ACC112 (cell line): ENCODE measurements around the gene CENPX.

Experiments
- H2AFZ ChIP-seq: fragments of 200-600 bp; sonication (generic); one replicate; pipeline ENCODE4 v1.6.0; 2017; ENCODE audit warnings: antibody characterized with exemption, low read length; ENCODE audit not compliant: unreplicated experiment
- H3K27ac ChIP-seq: fragments of 200-600 bp; sonication (generic); 2 replicates; pipeline ENCODE4 v1.5.1; 2014; ENCODE audit warnings: low read depth, mild to moderate bottlenecking, antibody characterized with exemption, low read length, moderate library complexity
- H3K27me3 ChIP-seq: fragments of 200-600 bp; sonication (generic); 2 replicates; pipeline ENCODE4 v1.6.1; 2014; ENCODE audit warnings: mild to moderate bottlenecking, antibody characterized with exemption, low read length, moderate library complexity, mixed read lengths; ENCODE audit not compliant: insufficient read depth
- H3K36me3 ChIP-seq: fragments of 200-600 bp; sonication (generic); 2 replicates; pipeline ENCODE4 v1.6.1; 2016; ENCODE audit warnings: mild to moderate bottlenecking, antibody characterized with exemption, low read length, moderate library complexity, mixed read lengths; ENCODE audit not compliant: insufficient read depth
- H3K4me1 ChIP-seq: fragments of 200-600 bp; sonication (generic); one replicate; pipeline ENCODE4 v1.6.1; 2016; ENCODE audit warnings: low read length, mixed read lengths; ENCODE audit not compliant: insufficient read depth, unreplicated experiment, control insufficient read depth
- H3K4me3 ChIP-seq: fragments of 200-600 bp; sonication (generic); 2 replicates; pipeline ENCODE4 v1.5.1; 2014; ENCODE audit warnings: mild to moderate bottlenecking, low read depth, low read length
- H3K79me2 ChIP-seq: fragments of 200-600 bp; sonication (generic); one replicate; pipeline ENCODE4 v1.6.0; 2016; ENCODE audit warnings: low read length; ENCODE audit not compliant: control insufficient read depth, unreplicated experiment, insufficient read depth

CENPX gene

GRCh38 chr17:81993729-81994592 lies 28.7 kb downstream of the CENPX start:
- H3K36me3 ChIP-seq: no peaks in the 10 kb centered on the region

GRCh38 chr17:81992306-81993102 lies 30.2 kb downstream of the CENPX start:
- H3K79me2 ChIP-seq: no peaks in the 10 kb centered on the region
- H3K36me3 ChIP-seq: no peaks in the 10 kb centered on the region
- no peak overlapping the region for H3K27ac ChIP-seq
- no peak overlapping the region for H2AFZ ChIP-seq
- H3K4me3 ChIP-seq: no peak overlapping the region
- H3K27me3 ChIP-seq: no peaks in the 10 kb centered on the region
- peaks cover 8% of the 10 kb centered on the region for H3K4me1 ChIP-seq

More at GRCh38 chr17:81993729-81994592, 28.7 kb downstream of the CENPX start:
- H3K4me3 ChIP-seq: no peak overlapping the region
- peaks cover 8% of the 10 kb centered on the region for H3K4me1 ChIP-seq
- H3K27ac ChIP-seq: no peak overlapping the region
- H3K79me2 ChIP-seq: no peaks in the 10 kb centered on the region
- H3K27me3 ChIP-seq: no peaks in the 10 kb centered on the region
- H2AFZ ChIP-seq: no peak overlapping the region

GRCh38 chr17:81991684-81992305 lies 30.9 kb downstream of the CENPX start:
- Histone ChIP-seq H3K4me1 (peaks cover 8% of the 10 kb centered on the region), H2AFZ (no peak overlapping the region), H3K27ac (no peak overlapping the region), H3K4me3 (no peak overlapping the region), H3K36me3 (no peaks in the 10 kb centered on the region), H3K27me3 (no peaks in the 10 kb centered on the region), H3K79me2 (no peaks in the 10 kb centered on the region)

GRCh38 chr17:81990836-81991683 lies 31.6 kb downstream of the CENPX start:
- no peak overlapping the region for H3K4me3 ChIP-seq
- no peaks in the 10 kb centered on the region for H3K79me2 ChIP-seq
- no peaks in the 10 kb centered on the region for H3K36me3 ChIP-seq
- no peaks in the 10 kb centered on the region for H3K27me3 ChIP-seq
- peaks cover 8% of the 10 kb centered on the region for H3K4me1 ChIP-seq
- H2AFZ ChIP-seq: no peak overlapping the region
- H3K27ac ChIP-seq: no peak overlapping the region

- Histone ChIP-seq H3K27me3 (no peaks in the 10 kb centered on the region), H3K36me3 (no peaks in the 10 kb centered on the region), H3K4me1 (peaks cover 8% of the 10 kb centered on the region), H3K4me3 (no peak overlapping the region), H3K27ac (no peak overlapping the region), H2AFZ (no peak overlapping the region), H3K79me2 (no peaks in the 10 kb centered on the region)
Measured at GRCh38 chr17:81987161-81987770, 35.4 kb downstream of the CENPX start.

GRCh38 chr17:81986606-81987005 lies 36.1 kb downstream of the CENPX start:
- Histone ChIP-seq H3K36me3 (no peaks in the 10 kb centered on the region), H3K4me1 (peaks cover 2% of the 10 kb centered on the region), H3K79me2 (no peaks in the 10 kb centered on the region), H3K4me3 (no peak overlapping the region), H2AFZ (no peak overlapping the region), H3K27ac (no peak overlapping the region), H3K27me3 (no peaks in the 10 kb centered on the region)

- Histone ChIP-seq H3K27ac (no peak overlapping the region), H3K4me1 (no peaks in the 10 kb centered on the region), H2AFZ (no peak overlapping the region), H3K4me3 (no peak overlapping the region), H3K79me2 (no peaks in the 10 kb centered on the region), H3K36me3 (no peaks in the 10 kb centered on the region), H3K27me3 (no peaks in the 10 kb centered on the region)
Measured at GRCh38 chr17:81984773-81985410, 37.8 kb downstream of the CENPX start.

GRCh38 chr17:81983639-81984373 lies 38.9 kb downstream of the CENPX start:
- H3K4me1 ChIP-seq: no peaks in the 10 kb centered on the region

GRCh38 chr17:81983011-81983638 lies 39.6 kb downstream of the CENPX start:
- H3K36me3 ChIP-seq: no peaks in the 10 kb centered on the region
- peaks cover 2% of the 10 kb centered on the region for H3K4me1 ChIP-seq
- no peak overlapping the region for H3K27ac ChIP-seq

More at GRCh38 chr17:81983639-81984373, 38.9 kb downstream of the CENPX start:
- H3K36me3 ChIP-seq: no peaks in the 10 kb centered on the region
- no peaks in the 10 kb centered on the region for H3K27me3 ChIP-seq
- H3K79me2 ChIP-seq: no peaks in the 10 kb centered on the region
- H2AFZ ChIP-seq: no peak overlapping the region
- H3K27ac ChIP-seq: no peak overlapping the region
- no peak overlapping the region for H3K4me3 ChIP-seq

More at GRCh38 chr17:81983011-81983638, 39.6 kb downstream of the CENPX start:
- no peaks in the 10 kb centered on the region for H3K79me2 ChIP-seq
- no peak overlapping the region for H2AFZ ChIP-seq
- no peak overlapping the region for H3K4me3 ChIP-seq
- no peaks in the 10 kb centered on the region for H3K27me3 ChIP-seq
